Stomach (tissue), 9 donors: ENCODE data around the gene COL18A1. TPM values are rescaled to one million over a fixed set of nuclear protein-coding genes. Genes with fewer than 3 reads are reported as not detected.

Experiments used
- DNase-seq, 2 donors: peaks; one replicate each; pipeline versions ENCODE4 v3.0.0 to v3.0.0-alpha.2; 2013 to 2019
- H3K27ac ChIP-seq, 5 donors: fragments of 200-600 bp in 4 of 5; sonication (generic) in 4 of 5; one replicate each; pipeline ENCODE4 v1.5.1; 2013 to 2019; ENCODE audit warnings: mild to moderate bottlenecking in 1 of 5, moderate library complexity in 1 of 5
- H3K27me3 ChIP-seq, 3 donors: fragments of 200-600 bp; sonication (generic); one replicate each; pipeline ENCODE4 v1.5.1; 2017 to 2019; ENCODE audit warnings: mixed run types in 1 of 3
- H3K36me3 ChIP-seq, 4 donors: fragments of 200-600 bp; sonication (generic); 1 replicate in 3 of 4; 2 replicates in 1 of 4; pipeline ENCODE4 v1.5.1; 2016 to 2019
- H3K4me1 ChIP-seq, 4 donors: fragments of 200-600 bp; sonication (generic); one replicate each; pipeline ENCODE4 v1.5.1; 2016 to 2019
- H3K4me3 ChIP-seq, 4 donors: fragments of 200-600 bp; sonication (generic) in 3 of 4; one replicate each; pipeline ENCODE4 v1.5.1; 2016 to 2019; ENCODE audit warnings: mild to moderate bottlenecking in 1 of 4
- H3K9me3 ChIP-seq, 4 donors: fragments of 200-600 bp; sonication (generic); one replicate each; pipeline ENCODE4 v1.5.1; 2016 to 2019
- EP300 ChIP-seq: sonication (generic); formaldehyde crosslinking; IDR thresholded peaks from one replicate; pipeline ENCODE4 v1.6.1; 2017; ENCODE audit warnings: antibody characterized with exemption
- POLR2A ChIP-seq, 4 donors: fragments of 450-650 bp; IDR thresholded peaks; one replicate each; pipeline ENCODE4 v1.6.1; 2016; ENCODE audit warnings: antibody characterized with exemption in 4 of 4, control low read depth in 2 of 4, mild to moderate bottlenecking in 1 of 4, moderate library complexity in 1 of 4
- POLR2AphosphoS5 ChIP-seq, 3 donors: sonication (generic); formaldehyde crosslinking; IDR thresholded peaks; one replicate each; pipeline ENCODE4 v1.6.1; 2016; ENCODE audit warnings: antibody characterized with exemption in 3 of 3
- WGBS, 5 donors: extraction: QIAGEN DNeasy Blood & Tissue Kit in 3 of 5; methylation state at CpG; one replicate each; pipeline versions ENCODE4 v1.1.5 to v1.1.7; 2013 to 2018; 5-methylcytosine and 5-hydroxymethylcytosine counted together
- intact Hi-C: fragments of 100-400 bp; cut with DNase I; formaldehyde crosslinking; loops from one replicate; pipeline ENCODE4 v1.15.1; 2023; ENCODE audit warnings: low total_unique reads
- polyA plus RNA-seq, 3 donors: library from polyadenylated mRNA; stranded (reverse); fragments of 200-250 nt; gene quantifications; one replicate each; pipeline ENCODE4 v1.2.3, GENCODE V29; 2013
- total RNA-seq, 5 donors: library from RNA; depleted of rRNA; stranded (reverse); fragments of >200 nt; gene quantifications; one replicate each; pipeline versions ENCODE4 v1.1.0 to v1.2.3, GENCODE V29; 2014 to 2016
- TF ChIP-seq, protein P1 (sequence below), 7 experiments: fragments of 450-650 bp in 4 of 7; fragments of 200-600 bp in 3 of 7; sonication (generic) in 3 of 7; IDR thresholded peaks; one replicate each; pipeline ENCODE4 v1.5.1; 2016 to 2019; ENCODE audit warnings: antibody characterized with exemption in 7 of 7, control low read depth in 2 of 7, mild to moderate bottlenecking in 1 of 7
- donor health status: healthy with polysubstance abuse.
- donor health status: Bipolar disorder and iron deficiency.
- donor health status: healthy.

Gene COL18A1
- total and polyA plus RNA-seq, 8 donors, result 19.8 to 212 (median 34.6) TPM

DNA sequence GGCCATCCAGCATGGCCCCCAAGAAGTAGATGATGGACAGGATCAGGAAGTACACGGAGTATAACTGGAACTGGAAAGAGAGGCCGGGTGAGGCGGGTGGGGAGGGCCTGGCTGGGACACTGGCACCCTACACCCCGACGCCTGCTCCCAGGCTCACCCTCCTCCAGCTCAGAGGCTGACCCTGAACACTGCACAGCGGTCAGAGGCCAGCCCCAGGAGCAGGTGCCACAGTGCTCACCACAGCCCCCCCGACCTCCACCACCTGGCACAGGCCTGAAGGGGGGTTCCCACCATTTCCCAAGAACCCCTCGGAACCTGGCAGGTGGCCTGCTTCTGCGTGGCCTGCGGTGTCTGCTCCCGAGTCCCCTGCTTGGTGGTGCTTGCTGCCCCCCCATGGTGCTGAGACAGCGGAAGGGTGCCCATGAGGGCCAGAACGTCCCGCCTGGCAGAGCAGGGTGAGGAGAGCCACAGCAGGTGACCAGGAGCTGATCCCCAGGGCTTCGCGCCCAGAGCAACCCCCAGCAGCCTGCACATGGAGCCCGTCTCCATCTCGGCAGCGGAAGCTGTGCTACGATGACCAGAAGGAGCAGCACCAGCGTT, 111.2 kb downstream of the COL18A1 start:
- Histone ChIP-seq H3K4me1 (peaks cover 28 to 51% (median 43%) of the 10 kb centered on the region in 4 donors), H3K9me3 (peaks cover 0 to 31% (median 22%) of the 10 kb centered on the region in 4 donors), H3K36me3 (peaks cover 0 to 65% (median 31%) of the 10 kb centered on the region in 4 donors), H3K27me3 (no peaks in the 10 kb centered on the region), H3K4me3 (no peak overlapping the region), H3K27ac (peak overlapping the region in 4 of 5 donors; percentile 7 to 85 (median 46))
- DNase-seq, result no peak
- 83 to 89% (median 85%) methylated on average over 10 to 21 of the region's 21 CpGs for WGBS, 5 donors
- intact Hi-C loops, result no loop called here
- TF ChIP-seq EP300 (no peak), POLR2A (IDR thresholded peaks at IDR 0.05) (no peak), POLR2AphosphoS5 (IDR thresholded peaks at IDR 0.05) (no peak)
- TF ChIP-seq, protein P1, sequence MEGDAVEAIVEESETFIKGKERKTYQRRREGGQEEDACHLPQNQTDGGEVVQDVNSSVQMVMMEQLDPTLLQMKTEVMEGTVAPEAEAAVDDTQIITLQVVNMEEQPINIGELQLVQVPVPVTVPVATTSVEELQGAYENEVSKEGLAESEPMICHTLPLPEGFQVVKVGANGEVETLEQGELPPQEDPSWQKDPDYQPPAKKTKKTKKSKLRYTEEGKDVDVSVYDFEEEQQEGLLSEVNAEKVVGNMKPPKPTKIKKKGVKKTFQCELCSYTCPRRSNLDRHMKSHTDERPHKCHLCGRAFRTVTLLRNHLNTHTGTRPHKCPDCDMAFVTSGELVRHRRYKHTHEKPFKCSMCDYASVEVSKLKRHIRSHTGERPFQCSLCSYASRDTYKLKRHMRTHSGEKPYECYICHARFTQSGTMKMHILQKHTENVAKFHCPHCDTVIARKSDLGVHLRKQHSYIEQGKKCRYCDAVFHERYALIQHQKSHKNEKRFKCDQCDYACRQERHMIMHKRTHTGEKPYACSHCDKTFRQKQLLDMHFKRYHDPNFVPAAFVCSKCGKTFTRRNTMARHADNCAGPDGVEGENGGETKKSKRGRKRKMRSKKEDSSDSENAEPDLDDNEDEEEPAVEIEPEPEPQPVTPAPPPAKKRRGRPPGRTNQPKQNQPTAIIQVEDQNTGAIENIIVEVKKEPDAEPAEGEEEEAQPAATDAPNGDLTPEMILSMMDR (IDR thresholded peaks at IDR 0.05), result no peak

DNA sequence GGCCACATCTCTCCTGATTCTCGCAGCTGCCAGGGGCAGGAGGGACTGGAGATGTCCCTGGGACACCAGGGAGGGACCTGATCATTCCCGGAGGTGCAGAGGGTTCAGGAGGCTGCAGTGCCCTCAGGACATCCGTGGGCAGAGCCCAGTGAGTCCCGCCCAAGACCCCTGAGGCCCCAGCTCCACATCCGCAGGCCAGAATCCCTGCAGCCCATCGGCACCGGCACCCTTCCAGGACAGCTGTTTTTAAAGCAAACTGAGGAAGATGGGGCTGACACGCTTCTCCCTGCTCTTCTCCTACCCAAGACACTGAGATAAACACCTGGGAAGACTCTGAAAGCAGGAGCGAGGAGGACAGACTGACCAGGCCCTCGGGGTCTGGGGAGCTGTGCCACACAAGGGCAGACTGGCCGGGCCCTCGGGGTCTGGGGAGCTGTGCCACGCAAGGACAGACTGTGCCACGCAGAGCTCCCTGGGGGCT, 111.7 kb downstream of the COL18A1 start:
- Histone ChIP-seq H3K4me3 (no peak overlapping the region), H3K27ac (peak overlapping the region in 2 of 5 donors; percentile 43 to 85), H3K9me3 (peaks cover 0 to 36% (median 26%) of the 10 kb centered on the region in 4 donors), H3K4me1 (peaks cover 27 to 45% (median 39%) of the 10 kb centered on the region in 4 donors), H3K27me3 (no peaks in the 10 kb centered on the region), H3K36me3 (peaks cover 0 to 66% (median 27%) of the 10 kb centered on the region in 4 donors)
- WGBS, 5 donors, result 83 to 96% (median 93%) methylated on average over 12 to 14 of the region's 14 CpGs
- intact Hi-C loops, result no loop called here
- no peak for DNase-seq
- no peak for TF ChIP-seq POLR2AphosphoS5 (IDR thresholded peaks at IDR 0.05)
- TF ChIP-seq EP300, result no peak
- TF ChIP-seq, protein P1 (IDR thresholded peaks at IDR 0.05), result no peak
- TF ChIP-seq POLR2A (IDR thresholded peaks at IDR 0.05), result no peak

- DNase-seq, result no peak
- intact Hi-C loops, result no loop called here
- WGBS, 5 donors, result 84 to 98% (median 92%) methylated on average over 12 to 15 of the region's 15 CpGs
- Histone ChIP-seq H3K9me3 (peaks cover 0 to 37% (median 27%) of the 10 kb centered on the region in 4 donors), H3K27ac (peak overlapping the region in 2 of 5 donors; percentile 43 to 85), H3K27me3 (no peaks in the 10 kb centered on the region), H3K36me3 (peaks cover 0 to 66% (median 23%) of the 10 kb centered on the region in 4 donors), H3K4me3 (no peak overlapping the region), H3K4me1 (peaks cover 20 to 38% (median 32%) of the 10 kb centered on the region in 4 donors)
- no peak for TF ChIP-seq POLR2AphosphoS5 (IDR thresholded peaks at IDR 0.05)
- TF ChIP-seq POLR2A (IDR thresholded peaks at IDR 0.05), result no peak
- no peak for TF ChIP-seq EP300
- TF ChIP-seq, protein P1 (IDR thresholded peaks at IDR 0.05), result no peak
These were observed 112.5 kb downstream of the COL18A1 start for GRCh38 chr21:45517249-45518065.

GRCh38 chr21:45518742-45519141, 113.8 kb downstream of the COL18A1 start:
- WGBS, 5 donors, result 89 to 94% (median 93%) methylated on average over 2 of the region's 2 CpGs
- DNase-seq, result no peak
- Histone ChIP-seq H3K27me3 (no peaks in the 10 kb centered on the region), H3K4me1 (peaks cover 11 to 25% (median 20%) of the 10 kb centered on the region in 4 donors), H3K9me3 (peaks cover 0 to 37% (median 27%) of the 10 kb centered on the region in 4 donors), H3K36me3 (peaks cover 0 to 60% (median 19%) of the 10 kb centered on the region in 4 donors), H3K4me3 (no peak overlapping the region), H3K27ac (peak overlapping the region in 1 of 5 donors; percentile 85)
- no peak for TF ChIP-seq POLR2A (IDR thresholded peaks at IDR 0.05)
- TF ChIP-seq, protein P1 (IDR thresholded peaks at IDR 0.05), result no peak
- no peak for TF ChIP-seq POLR2AphosphoS5 (IDR thresholded peaks at IDR 0.05)
- TF ChIP-seq EP300, result no peak
- intact Hi-C loops, result no loop called here
